ENCODE results near the gene ATP5MC3.

Gene ATP5MC3

DNA sequence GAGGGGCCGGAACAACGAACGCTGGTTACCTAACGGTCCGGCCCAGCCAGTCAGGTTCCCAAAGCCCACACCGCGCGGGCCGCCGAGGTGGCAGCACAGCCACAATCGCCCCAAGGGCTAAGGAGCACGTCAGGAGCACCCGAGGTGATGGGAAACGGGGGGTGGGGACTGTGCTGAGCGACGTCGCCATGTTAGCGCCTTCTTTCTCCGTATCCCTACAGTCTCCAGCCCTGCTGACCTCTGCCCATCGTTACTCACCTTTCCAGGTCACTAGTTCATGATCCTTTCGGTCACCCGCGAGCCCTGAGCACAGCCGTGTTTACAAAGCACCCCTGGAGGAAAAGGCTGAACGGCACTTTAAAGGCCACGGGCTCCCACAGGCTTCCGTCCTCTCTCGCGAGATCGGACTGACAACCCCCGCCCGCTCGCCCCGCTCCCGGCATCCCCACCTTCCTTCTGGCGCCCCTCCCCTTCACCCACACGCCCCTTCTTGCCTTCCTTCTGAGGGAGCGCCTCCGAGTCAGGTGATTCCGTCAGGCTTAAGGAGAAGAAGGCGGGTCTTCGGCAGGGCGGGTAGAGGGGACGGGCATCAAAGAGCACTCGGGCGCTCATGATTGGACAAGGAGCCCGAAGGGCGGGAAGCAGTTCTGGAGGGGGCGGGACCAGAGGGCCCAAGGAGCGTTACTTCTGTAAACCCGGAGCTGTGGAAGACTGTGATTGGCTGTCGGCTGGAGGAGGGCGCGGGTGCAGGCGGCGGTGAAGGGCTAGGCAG lies 13.5 kb downstream of the ATP5MC3 start, which contains the start of gene ATF2:
Gene ATF2 (minus strand): TSS at position 412 of the 772 bp plus-strand sequence. CDS start 31,760 bp downstream, outside the sequence.
- peak; percentile 99 for DNase-seq

DNA sequence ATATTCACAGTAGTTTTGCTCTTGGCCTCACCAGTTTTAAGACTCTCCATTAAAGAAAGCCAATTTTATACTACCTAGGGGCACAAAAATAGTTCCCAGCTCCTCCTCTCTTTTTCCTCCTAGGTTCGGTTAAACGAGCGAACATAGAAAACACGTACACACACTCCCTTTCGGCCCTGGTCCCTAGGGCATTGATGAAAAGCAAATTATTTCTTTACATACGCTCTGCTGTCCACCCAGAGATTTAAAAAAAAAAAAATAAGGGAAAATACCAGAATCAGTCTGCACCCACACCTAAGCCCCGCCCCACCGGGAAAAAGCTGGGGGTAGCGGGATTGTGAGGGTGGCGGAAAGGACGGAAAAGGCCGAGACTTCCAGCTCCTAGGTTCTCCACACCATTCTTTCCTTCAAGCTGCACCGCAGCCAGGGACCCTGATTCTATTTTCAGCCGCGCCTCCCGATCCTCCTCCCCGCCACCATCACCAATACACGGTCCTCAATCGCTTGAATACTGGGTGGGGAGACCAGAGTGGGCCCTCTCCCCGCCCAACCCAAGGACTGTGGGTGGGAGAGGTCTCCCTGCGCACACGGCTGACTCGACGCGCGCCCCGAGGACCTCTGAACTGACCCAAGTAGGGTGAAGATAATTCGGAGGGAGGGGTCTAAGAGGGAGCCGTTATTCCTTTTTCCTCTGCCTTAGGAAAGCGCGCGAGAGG lies 14.3 kb downstream of the ATP5MC3 start:
- no peak for DNase-seq

DNA sequence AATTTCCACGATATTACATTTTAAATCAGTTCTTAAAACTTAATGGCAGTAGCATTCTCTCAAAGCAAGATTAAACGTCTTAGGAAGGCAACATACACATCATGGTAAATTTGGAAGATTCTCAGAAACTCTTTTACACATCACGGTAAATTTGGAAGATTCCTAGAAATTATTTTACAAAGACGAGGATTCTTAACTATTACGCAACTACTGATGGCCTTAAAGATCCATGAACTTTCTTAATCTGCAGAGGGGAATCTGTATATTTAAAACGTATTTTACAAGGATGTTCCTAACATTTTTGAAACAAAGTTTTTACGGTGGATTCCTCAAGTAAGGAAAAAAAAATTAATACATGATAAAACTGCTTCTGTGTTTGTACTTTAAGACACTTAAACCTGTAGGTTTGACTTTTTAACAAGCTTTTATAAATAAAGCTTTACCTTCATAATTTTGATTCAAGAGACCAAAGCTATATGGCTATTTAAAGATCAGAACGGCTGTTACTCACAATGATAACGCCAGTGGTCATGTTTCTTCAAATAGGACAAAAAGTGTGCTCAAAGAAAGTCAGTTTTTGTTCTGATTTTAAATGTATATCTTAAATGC lies 15.2 kb downstream of the ATP5MC3 start:
- DNase-seq: no peak

DNA sequence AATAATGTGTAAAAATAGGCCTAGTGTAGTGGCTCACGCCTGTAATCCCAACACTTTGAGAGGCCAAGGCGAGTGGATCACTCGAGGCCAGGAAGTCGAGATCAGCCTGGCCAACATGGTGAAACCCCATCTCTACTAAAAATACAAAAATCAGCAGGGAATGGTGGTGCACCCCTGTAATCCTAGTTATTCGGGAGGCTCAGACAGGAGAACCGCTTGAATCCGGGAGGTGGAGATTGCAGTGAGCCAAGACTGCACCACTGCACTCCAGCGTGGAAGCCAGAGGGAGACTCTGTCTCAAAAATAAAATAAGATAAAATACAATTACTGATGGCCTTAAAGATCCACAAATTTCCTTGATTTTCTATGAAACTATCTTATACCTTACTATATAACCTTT lies 17.3 kb downstream of the ATP5MC3 start:
- no peak for DNase-seq

DNA sequence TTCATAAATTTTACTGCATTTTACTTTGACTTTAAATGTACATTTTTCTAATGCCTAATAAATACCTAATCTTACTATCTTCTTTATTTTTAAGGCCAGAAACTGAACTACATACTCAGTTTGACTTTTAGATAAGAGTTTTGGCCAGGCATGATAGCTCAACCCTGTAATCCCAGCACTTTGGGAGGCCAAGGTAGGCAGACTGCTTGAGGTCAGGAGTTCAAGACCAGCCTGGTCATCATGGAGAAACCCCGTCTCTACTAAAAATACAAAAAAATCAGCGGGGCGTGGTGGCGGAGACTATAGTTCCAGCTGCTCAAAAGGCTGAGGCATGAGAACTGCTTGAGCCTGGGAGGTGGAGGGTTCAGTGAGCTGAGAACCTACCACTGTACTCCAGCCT lies 22.6 kb downstream of the ATP5MC3 start:
- DNase-seq: no peak

- no peak for DNase-seq
Observed at GRCh38 chr2:175156534-175156933, 25.0 kb downstream of the ATP5MC3 start.

GRCh38 chr2:175154661-175155082 lies 26.8 kb downstream of the ATP5MC3 start:
- DNase-seq: no peak

- no peak for DNase-seq
Observed at GRCh38 chr2:175152242-175152641, 29.3 kb downstream of the ATP5MC3 start.

DNA sequence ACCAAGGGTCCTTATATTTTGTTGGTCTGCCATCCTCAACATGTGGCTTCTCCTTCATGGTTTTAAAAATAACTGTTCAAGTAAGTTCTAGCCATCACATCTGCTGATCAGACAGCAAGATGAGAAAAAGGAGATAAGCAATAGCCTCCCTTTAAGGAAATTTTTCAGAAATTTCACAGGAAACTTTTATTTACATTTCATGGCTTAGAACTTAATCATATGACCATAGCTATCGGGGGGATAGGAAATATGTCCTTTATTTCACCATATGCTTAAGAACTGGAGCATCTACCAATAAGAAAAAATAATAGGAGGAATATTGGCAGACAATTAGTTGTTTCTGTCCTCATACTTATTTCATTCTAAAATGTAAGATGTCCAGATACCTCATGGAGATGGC lies 29.7 kb downstream of the ATP5MC3 start:
- no peak for DNase-seq

- DNase-seq: no peak
Observed at GRCh38 chr2:175147186-175147585, 34.3 kb downstream of the ATP5MC3 start.

GRCh38 chr2:175143678-175144077 lies 37.8 kb downstream of the ATP5MC3 start:
- no peak for DNase-seq

DNA sequence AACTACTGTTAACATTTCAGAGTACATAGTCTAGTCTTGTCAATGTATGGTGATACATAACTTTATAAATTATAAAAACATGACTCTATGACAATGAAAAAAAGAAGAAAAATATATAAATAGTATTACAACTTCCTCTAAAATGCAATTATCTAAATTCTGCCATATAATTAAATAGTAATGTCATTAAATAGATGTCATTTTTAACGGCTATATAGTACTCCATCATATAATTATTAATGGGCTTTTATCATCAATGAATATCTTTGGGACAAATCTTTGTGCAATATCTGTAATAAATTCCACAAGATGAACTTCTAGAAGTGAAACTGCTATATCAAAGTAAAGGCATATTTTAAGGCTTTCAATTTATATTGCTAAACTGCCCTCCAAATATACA lies 38.3 kb downstream of the ATP5MC3 start:
- DNase-seq: no peak

- no peak for DNase-seq
Observed at GRCh38 chr2:175140332-175140731, 41.2 kb downstream of the ATP5MC3 start.

- no peak for DNase-seq
Observed at GRCh38 chr2:175137793-175138192, 43.7 kb downstream of the ATP5MC3 start.

- no peak for DNase-seq
Observed at GRCh38 chr2:175136334-175137215, 44.9 kb downstream of the ATP5MC3 start.

DNA sequence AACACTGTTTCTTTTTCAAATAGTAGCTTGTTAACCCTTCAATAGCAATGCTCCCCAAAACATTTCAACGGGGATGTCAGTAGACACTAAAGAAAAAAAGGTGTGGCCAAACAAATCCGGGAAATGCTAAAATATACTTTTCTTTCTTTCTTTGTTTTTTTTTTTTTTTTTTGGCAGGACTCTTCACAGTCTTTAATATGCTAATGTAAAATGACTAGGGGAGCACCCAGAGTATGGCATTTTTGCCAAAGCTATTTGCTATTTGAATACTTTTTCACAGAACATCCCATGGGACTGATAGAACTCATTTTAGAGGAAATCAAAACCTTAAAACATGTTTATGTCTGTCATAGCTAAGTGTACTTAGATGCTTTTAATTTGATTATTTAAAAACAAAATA lies 45.6 kb downstream of the ATP5MC3 start:
- no peak for DNase-seq

DNA sequence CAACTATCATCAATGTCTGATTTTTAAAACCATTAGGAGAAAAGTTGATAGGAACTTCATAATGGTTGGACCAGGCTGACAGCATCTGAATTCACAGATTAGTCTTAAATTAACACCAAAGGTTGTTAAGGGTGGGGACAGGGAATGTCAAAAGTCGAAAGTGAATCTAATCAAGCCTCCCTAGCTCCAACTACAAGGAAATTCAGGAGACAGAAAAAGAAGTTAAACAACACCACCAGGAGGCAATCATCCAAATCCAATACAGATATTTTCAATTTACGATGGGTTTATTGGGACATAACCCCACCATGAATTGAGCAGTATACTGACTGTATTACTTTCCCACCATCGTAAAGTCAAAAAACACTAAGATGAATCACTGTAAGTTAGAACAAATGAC lies 46.3 kb downstream of the ATP5MC3 start:
- no peak for DNase-seq

- DNase-seq: no peak
Observed at GRCh38 chr2:175131252-175131651, 50.3 kb downstream of the ATP5MC3 start.

- DNase-seq: no peak
Observed at GRCh38 chr2:175126661-175127060, 54.8 kb downstream of the ATP5MC3 start.
